HUDEP-2 (cell line): Measurements from ENCODE around the gene RBMS3.

ENCODE experiments used
- DNase-seq, 76 experiments: peaks; one replicate each; lab custom pipeline; 2025; ENCODE audit not compliant: unreplicated experiment in 76 of 76; lab: John Stamatoyannopoulos, UW

The RBMS3 gene

DNA sequence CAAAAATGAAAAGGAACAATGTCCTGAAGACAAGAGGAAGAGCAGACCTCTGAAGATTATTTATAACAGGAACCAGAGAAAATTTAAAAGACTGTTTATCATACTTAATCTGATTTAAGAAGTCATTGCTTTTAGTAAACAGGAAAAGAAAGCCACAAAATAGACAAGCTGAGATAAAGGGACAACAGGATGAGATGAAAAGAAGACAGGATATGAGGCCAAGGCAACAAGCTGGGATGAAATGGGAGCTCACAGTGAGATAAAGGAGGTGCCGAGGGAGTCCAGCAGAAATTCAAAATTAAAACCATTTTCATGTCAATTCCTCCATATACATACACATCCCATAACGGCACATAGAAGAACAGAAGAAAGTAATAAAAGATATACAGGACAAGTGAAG, 277.0 kb downstream of the RBMS3 start:
- no peak for DNase-seq

DNA sequence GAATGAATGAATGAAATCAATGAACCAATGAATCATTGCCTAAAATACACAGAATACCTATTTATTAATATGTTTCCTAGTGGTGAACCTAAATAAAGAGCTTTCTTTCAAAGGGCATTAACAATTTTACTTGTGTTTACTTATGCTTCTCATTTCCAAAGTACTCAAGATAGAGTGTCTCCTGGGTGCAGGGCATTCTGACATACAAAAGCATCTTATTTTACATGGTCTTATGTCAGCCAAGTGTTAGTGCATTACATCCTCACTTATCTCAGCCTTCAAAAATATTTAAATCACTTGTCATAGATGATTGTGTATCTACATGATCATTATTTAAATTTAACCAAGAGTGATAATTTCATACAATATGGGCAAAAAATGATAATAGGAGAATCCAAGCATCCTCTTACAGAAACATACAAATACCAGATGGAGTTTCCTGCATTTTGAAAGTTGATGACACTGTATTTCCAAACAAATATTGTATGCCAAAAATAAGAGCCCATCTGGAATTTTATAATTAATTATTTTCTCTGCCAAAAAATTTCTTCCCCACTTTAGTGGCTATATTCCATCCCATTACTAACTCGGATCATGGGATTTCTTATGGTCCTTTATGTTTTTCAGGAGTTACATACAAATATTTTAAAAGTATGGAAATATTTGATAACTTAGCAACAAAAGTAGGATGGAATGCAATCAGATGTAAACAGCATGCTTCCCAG, 279.0 kb downstream of the RBMS3 start:
- DNase-seq, result no peak

DNA sequence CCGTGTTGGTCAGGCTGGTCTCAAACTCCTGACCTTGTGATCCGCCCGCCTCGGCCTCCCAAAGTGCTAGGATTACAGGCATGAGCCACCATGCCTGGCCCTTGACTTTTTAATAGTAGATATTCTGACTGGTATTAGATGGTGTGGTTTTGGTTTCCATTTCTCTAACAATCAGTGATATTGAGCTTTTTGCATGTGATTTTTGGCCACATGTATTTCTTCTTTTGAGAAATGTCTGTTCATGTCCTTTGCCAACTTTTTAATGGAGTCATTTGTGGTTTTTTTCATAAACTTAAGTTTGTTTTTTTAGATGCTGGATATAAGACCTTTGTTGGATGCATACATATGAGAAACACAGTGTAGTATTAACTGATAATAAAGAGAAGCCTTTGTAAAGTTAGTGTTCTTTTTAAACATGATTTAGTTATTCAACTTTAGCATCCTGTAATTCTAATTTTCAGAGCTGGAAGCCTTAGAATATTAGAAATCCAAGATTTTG, 280.8 kb downstream of the RBMS3 start:
- no peak for DNase-seq

DNA sequence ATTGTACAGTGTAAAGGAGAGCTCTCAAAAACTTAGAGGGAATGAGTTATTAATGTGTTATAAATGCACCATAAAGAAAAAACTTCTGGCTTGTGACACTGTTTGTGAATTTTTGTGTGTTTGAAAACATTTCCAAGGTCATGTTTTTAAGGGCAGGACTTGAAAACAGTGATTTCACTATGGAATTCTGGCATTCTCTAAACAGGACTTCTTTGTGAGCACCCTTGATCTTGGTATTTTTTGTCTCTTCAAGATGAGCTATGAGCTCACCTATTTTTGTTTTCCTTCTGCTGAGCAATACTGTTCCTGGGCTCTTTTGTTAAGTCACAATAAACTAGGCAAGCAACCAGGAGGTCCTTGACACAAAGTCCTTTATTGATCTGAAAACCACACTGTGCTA, 284.4 kb downstream of the RBMS3 start:
- DNase-seq, result no peak

DNA sequence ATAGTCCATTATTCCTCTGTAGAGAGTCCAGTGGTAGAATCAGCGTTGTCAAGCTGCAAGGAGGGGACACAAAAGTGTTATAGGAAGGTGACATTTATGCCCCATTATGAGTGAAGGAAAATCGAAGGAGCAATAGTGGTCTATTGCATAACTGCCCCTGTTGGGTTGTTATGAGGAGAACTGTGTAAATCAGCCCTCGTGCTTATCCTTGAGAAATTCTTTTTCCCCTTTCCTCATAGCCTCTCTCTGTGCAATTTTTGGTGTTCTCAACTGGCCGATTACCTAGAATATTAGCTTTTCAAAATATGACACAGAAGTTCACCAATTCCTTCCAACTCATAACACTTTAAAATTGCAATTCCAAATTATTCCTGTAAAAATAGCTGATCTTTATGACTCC, 286.6 kb downstream of the RBMS3 start:
- DNase-seq, result no peak

DNA sequence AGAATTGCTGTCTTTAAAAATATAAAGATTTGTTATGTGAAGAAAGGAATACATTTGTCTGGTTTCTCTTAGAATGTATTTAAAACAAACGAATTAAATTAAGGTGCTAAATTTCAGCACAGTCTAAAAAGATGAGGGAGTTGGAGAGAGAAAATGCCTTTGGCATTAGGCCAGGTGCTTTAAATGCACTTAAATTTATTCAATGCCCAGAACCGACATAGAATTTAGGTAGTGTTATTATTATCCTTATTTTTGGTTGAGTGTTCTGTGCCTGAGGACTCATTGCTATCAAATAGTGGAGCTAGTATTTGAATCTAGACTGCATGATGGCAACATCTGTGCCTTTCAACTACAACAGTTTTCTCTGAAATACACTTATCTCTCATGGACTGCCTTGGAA, 287.5 kb downstream of the RBMS3 start:
- DNase-seq, result no peak

DNA sequence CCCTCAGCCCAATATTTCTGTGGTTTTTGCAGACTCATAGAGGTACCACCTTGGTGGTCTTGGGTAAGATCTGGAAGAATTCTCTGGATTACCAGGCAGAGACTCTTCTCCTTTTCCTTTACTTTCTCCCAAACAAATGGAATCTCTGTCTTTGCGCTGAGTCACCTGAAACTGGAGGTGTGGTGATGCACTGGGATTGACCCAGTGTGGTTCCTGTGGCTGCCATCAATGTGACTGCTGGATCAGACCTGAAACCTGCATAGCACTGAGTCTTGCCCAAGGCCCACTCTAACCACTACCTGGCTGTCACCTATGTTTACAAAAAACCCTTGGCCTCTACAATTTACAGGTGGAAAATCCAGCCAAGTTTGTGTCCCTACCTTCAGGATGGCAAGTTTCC, 295.3 kb downstream of the RBMS3 start:
- DNase-seq, result no peak

DNA sequence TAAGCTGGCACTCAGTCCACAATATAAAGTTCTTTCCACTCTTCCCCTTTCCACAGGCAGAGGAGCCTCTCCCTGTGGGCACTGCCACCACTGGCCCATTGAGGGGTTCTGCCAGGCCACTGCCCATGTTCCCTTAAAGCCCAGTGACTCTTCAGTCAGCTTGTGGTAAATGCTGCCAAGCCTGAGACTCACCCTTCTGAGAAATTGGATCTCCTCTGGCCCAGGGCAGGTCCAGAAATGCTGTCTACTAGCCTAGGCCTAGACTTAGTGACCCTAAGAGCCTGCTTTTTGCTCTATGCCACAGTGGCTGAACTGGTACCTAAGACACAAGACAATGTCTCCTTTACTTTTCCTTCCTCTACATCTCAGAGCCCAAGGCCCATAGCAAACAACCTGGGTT, 295.8 kb downstream of the RBMS3 start:
- no peak for DNase-seq

DNA sequence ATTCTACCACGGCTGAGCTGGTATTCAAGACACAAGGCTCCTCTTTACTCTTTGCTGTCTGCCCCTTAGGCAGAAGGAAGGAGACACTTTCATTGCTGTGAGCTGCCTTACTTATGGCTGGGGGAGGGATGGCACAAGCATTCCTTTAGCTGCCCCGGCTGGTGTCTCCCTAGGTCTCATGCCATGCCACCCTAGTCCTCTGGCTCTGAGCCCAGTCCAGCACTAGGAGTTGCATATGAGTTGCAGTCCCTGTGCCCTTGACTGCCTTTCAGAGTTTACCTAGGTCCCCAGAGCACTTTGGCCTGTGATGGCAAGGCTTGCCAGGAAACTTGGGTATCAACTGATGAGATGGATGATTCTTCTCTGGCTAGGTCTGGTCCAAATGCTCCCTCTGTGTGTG, 296.4 kb downstream of the RBMS3 start:
- no peak for DNase-seq

DNA sequence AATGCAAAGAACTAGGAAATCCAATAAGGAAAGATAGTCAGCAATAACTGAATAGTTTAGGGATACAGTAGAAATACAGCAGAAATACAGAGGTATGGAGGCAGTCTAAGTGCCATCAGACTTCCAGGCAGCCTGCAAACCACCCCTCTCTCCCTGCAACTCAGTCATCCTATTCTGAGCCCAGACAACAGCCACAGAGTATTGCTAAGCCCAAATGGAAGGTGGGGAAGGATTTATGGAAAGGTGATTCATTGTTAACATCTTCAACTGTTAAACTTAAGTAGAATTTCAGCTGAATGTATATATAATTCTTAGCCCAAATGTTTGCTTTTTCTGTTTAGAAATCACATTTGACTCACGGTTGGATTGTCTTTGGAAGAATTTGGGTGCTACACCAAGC, 300.4 kb downstream of the RBMS3 start:
- no peak for DNase-seq

DNA sequence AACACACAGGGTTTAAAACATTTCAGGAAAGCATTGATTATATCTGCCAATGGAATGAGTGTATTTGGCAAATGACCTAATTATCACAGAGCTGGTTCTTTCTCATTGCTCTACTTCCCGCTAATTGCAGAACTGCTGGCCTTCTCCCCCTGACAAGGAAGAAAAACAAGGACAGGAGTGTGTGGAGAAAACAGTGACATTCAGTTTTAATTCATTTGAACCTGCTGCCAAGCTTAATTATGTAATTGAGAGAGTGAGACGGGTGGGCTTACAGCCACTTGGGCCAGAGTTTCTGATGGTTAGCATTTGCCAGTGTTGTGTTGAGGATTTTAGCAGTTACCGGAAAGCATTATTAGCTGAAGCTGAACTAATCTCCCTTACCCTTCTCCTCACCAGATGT, 301.4 kb downstream of the RBMS3 start:
- DNase-seq, result no peak

DNA sequence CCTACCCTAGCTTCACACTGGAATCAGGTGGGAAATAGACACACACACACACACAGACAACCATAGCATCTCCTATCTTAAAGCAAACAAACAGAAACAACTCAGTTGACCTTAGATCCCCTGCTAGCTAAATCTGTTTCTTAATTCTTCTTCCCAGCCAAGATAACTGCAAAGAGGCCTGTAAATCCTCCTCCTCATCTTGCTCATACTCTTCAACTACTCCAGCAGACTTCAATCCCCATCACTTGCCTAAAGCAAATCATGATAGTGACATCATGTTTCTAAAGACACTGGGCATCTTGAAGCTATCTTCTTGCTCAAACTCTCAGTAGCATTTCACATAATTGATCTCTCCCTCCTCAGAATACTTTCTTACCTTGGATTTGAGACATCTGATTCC, 303.0 kb downstream of the RBMS3 start:
- no peak for DNase-seq

DNA sequence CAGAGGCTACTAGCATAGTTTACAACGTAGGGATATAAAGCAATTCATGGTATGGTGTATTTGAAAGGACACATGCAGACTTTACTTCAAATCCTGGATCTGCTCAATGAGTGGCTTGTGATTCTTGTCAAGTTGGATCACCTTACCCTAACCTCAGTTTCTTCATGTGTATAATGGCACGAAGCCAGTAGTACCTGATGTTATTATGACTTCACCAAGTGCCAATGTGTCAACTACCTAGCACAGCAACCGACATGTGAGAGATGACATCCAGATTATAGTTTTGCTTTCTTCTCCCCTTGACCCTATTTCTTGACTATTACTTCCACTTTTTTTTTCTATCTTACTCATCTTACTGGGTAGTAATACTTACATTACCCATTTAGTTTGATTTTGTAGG, 304.5 kb downstream of the RBMS3 start:
- DNase-seq, result no peak

DNA sequence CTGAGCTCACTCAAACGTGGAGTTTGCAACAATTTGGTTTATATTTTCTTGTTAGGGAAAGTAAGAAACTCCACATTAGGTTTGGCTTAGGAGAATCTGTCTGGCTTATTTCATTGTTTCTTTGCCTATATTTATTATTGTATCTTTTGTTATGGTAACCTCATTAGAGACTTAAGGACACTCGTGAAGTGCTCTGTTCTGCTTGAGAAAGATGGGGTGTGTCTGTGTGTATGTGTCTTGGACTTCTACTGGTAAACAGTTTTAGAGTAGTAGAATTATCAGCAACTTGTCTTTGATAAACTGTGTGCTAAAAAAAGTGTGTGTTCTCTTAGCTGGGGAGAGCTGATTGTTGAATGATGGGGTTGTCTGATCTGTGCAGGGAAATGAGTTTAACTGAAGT, 306.5 kb downstream of the RBMS3 start:
- no peak for DNase-seq

DNA sequence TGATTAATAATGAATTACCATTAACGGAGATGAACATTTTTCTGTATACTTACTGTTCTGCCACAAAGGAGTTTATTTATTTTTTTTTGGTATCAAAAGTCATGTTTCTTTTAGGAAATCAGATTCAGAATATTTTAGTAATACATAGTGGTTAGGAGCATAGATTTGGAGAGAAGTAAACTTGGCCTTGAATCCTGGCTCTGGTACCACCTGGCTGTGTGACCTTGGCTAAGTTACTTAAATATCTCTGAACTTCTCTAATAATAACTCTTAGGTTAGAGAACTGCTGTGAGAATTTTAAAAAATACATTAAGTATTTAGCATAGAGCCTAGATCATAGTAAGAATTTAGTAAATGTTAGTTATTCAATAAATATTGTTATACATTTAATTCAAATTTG, 309.1 kb downstream of the RBMS3 start:
- DNase-seq, result no peak

DNA sequence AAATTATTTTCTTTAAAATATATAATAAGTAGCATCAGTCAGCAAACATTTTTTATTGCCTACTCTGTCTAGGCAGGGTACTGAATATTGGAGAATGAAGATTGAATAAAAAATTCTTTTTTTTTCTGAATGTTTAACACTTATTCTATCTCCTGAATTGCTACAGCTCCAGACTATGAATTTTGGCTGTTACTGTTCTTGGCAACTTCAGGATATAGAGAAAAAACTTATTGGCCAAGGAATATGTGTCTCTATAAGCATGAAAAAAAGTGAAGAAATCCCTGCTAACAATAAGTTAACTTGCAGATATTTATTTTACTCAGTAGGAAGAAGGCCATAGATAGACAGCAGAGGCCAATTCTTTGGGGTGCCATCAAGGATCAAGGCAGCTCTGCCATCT, 309.6 kb downstream of the RBMS3 start:
- DNase-seq, result no peak

DNA sequence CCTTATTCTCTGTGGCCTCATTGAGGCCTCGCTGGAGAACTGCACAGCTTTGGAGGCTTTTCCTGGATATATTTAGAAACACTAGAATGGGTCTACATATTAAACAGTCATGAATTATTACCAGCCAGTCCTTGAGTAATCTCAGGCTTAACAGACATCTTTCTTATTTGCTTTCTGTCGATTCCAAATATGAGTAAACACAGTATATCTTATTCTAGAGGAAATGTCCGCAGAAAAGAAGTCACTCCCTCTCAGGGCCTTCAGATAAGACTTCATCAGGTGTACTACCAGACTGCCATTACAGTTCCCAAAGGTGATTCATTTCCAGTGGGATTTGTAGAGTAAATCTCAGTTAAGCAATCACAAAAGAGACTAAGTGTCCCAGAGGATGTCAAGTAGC, 310.7 kb downstream of the RBMS3 start:
- no peak for DNase-seq

DNA sequence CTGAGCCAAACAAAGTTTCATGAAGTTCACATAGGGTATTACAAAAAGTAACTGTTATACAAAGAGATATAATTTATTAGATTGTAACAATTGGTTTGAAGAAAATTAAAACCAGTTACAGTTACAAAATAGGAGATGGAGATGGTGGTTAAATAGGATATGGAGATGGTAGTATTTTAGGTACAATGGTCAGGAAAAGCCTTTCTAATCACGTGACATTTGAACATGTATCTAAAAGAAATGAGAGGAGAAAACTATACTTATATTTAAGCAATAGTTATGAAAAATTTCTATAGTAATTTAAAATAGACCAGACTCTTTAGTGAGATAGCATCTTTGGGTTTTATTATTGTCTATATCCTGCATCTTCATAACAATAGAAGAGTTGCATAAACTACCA, 312.9 kb downstream of the RBMS3 start:
- DNase-seq, result no peak

DNA sequence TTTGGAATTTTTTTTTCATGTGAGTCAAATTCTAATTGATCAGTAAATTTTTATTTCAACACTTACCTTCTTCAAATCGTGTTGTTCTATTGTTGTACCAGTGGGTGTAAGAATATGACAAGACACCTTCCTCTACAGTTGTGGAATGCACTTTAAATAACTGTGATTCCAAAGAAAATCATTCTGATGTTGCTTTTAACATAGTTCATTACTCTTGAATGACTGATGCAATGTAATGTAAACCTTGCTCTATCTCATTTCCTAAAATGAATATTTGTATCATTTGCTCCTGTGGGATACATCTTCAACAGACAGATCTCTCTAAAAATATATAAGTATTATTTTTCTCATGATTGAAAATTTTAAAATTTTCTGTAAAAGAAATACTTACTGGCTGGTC, 313.4 kb downstream of the RBMS3 start:
- no peak for DNase-seq

DNA sequence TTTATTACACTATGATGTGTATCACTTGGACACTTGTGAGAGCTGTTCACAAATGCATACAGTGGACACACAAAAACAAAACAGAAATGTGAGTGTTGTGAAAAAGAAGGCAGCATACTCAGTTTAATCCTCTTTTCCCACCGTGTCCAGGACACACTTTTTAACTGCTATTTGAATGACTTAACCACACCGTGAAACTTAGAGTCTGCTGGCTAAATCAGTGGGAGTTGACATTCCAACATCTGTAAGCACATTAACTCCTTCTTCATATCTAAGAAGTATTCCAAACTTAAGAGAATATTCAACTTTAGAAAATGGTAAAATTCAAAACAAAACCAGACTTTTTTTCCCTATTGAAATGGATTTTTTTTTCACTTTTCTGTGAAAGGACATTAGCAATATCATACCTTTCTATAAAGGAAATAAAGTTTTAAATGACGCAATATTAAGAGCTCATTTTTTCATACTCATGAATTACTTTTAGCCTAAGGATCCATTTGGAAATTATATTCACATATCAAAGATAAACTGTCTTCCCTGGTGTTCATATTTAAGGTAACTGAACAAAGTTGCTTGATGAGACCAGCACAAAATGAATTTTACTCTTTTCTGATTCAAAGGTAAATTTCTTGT, 316.6 kb downstream of the RBMS3 start:
- DNase-seq, result no peak

DNA sequence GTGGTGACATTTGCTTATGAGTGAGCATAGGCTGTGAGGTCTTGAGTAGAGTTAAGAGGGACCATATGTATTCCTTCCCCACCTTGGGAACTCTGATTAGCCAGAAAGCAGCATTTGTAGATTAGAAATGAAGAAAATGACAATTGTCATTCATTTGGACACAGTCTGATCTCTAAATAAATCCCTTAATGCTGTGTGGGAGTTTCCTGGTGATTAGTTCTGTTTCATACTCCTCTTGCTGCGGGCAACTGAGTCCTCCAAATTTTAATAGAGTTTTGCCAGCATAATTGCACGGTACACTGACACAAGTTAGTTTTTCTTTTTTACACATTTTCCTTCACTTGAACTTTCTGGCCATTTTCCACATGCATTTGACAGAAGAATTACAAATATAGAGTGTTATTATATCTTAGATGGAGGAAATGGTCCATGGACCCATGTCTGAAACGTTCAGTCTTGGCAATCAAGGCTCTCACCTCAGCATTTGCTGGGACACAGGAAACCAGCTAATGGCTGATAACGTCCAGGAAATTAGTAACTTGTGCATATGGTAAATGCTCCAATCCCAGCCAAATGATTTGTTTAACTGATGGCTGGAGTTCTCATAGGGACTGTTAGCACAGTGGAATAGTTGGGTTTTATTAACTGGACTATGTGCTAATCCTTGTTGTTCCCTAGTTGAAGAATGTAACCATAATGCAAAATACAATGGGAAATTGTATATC, 321.2 kb downstream of the RBMS3 start:
- DNase-seq, result no peak

DNA sequence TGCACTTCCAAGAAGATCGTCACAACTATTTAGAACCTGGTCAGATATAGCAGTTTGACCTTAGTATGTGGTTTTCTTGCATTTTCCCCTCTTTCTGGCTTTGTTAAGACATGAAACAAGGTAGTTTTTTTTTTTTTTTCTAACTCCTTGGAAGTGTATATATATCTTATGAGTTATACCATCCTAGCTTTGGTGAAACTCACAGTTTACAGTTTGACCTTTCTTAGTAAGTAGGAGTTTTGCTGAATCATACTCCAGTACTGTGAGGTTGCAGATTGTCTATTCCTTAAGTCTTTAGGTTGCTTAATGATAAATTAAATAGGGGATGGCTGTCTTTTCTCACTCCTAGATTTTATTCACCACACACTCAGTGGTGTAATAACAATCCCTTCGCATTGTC, 325.0 kb downstream of the RBMS3 start:
- no peak for DNase-seq
